ENCODE data around the gene TMEM9B. TPM values are rescaled to one million over a fixed set of nuclear protein-coding genes. Genes with fewer than 3 reads are reported as not detected.
A peak's percentile ranks its signal among the peaks of the same experiment; 100 is the strongest.

TMEM9B gene
- total and polyA plus RNA-seq, 8 donors = 12.8 to 39.4 (median 19.5) TPM

DNA sequence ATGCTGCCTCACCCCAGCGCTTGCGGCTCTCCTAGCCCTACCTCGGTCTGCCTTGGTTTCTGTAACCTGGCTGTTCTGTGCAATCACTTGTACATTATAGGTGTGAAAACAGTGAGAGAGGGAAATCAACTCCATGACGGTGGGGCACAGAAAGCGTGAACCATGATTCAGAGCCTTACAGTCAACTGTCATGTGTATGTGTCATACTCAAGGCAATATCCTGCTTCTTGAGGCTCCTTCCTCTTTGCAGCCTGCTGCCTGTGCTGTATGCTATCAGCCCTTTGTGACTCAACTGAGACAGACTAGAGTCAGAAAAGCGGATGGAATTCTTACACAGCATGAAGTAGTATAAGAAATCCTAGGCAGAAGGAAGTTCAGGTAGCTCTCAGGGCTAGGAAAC, 37.5 kb upstream of the TMEM9B start:
- no peak for FAIRE-seq
- no peak overlapping the region for H3K4me3 ChIP-seq
- 77 to 85% methylated on average over 6 of the region's 6 CpGs for WGBS, 2 donors
- peak in 2 of 4 donors; percentile 39 to 43 for ATAC-seq
- DNase-seq = no peak
- TF ChIP-seq, protein P1, sequence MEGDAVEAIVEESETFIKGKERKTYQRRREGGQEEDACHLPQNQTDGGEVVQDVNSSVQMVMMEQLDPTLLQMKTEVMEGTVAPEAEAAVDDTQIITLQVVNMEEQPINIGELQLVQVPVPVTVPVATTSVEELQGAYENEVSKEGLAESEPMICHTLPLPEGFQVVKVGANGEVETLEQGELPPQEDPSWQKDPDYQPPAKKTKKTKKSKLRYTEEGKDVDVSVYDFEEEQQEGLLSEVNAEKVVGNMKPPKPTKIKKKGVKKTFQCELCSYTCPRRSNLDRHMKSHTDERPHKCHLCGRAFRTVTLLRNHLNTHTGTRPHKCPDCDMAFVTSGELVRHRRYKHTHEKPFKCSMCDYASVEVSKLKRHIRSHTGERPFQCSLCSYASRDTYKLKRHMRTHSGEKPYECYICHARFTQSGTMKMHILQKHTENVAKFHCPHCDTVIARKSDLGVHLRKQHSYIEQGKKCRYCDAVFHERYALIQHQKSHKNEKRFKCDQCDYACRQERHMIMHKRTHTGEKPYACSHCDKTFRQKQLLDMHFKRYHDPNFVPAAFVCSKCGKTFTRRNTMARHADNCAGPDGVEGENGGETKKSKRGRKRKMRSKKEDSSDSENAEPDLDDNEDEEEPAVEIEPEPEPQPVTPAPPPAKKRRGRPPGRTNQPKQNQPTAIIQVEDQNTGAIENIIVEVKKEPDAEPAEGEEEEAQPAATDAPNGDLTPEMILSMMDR (IDR thresholded peaks at IDR 0.05) = no peak
- intact Hi-C loops (cut with DNase I) = no loop called here
- no peaks in the 10 kb centered on the region for H3K9me3 ChIP-seq
- no peak overlapping the region for H3K27ac ChIP-seq
- H3K27me3 ChIP-seq = peaks cover 0 to 30% (median 10%) of the 10 kb centered on the region in 4 donors
- no peaks in the 10 kb centered on the region for H3K36me3 ChIP-seq
- H3K4me1 ChIP-seq = peaks cover 0 to 9% (median 8%) of the 10 kb centered on the region in 3 donors

DNA sequence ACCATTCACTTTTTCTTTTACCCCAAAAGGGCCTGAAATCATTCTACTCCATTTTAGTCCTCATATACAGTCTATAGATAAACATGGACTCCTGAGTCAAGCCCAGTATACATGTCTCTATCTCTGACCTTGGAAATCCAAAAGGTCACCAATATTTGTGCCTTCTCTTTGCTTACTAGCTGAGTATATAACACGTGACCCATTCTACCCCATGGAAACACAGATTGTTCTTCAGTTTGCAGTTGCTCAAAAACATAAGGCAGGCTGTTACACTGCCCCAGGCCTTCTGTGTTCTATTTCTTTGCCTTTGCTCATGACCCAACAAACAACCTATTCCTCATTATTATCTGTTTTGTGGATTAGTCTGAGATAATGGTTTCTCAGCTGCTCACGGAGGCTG, 33.8 kb upstream of the TMEM9B start:
- peaks cover 0 to 25% (median 10%) of the 10 kb centered on the region in 4 donors for H3K27me3 ChIP-seq
- H3K36me3 ChIP-seq = no peaks in the 10 kb centered on the region
- no peak overlapping the region for H3K27ac ChIP-seq
- TF ChIP-seq, protein P1 (IDR thresholded peaks at IDR 0.05) = no peak
- whole genome bisulfite sequencing, 2 donors = 71 to 76% methylated on average over 2 of the region's 2 CpGs
- intact Hi-C loops (cut with DNase I) = no loop called here
- peaks cover 0 to under 1% (median 0%) of the 10 kb centered on the region in 3 donors for H3K4me1 ChIP-seq
- no peak for DNase-seq
- H3K4me3 ChIP-seq = no peak overlapping the region
- H3K9me3 ChIP-seq = no peaks in the 10 kb centered on the region
- no peak for ATAC-seq
- FAIRE-seq = no peak

GRCh38 chr11:8997451-8997850, 33.2 kb upstream of the TMEM9B start:
- WGBS, 2 donors = 88 to 92% methylated on average over 3 of the region's 3 CpGs
- intact Hi-C loops (cut with DNase I) = no loop called here
- H3K36me3 ChIP-seq = no peaks in the 10 kb centered on the region
- no peak overlapping the region for H3K27ac ChIP-seq
- TF ChIP-seq, protein P1 (IDR thresholded peaks at IDR 0.05) = no peak
- H3K4me3 ChIP-seq = no peak overlapping the region
- no peaks in the 10 kb centered on the region for H3K4me1 ChIP-seq
- peaks cover 0 to 20% (median 8%) of the 10 kb centered on the region in 4 donors for H3K27me3 ChIP-seq
- FAIRE-seq (no peak), ATAC-seq (no peak), DNase-seq (no peak)
- H3K9me3 ChIP-seq = no peaks in the 10 kb centered on the region

DNA sequence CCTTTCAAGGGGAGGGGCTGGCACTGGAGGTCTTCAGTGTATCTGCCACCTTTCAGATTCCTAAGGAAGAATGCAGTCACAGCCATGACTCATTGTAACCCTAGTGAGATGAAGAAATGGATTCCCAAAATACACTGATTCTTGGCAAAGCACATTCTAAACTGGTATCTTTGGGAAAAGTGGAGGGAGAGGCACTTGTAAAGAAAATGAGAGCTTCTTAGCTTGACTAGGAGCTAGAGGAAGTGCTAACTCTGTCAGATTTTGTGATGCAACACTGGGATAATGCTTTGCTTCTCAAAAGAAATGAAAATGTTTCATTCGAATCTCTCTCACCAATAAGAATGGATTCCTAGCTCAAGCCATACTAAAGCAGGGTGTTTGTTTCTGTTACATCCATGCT, 25.2 kb upstream of the TMEM9B start:
- TF ChIP-seq, protein P1 (IDR thresholded peaks at IDR 0.05) = no peak
- intact Hi-C loops (cut with DNase I) = no loop called here
- no peaks in the 10 kb centered on the region for H3K27me3 ChIP-seq
- ATAC-seq (no peak), FAIRE-seq (no peak), DNase-seq (no peak)
- no peaks in the 10 kb centered on the region for H3K36me3 ChIP-seq
- 62 to 81% methylated on average over 1 of the region's 1 CpG for WGBS, 2 donors
- no peak overlapping the region for H3K27ac ChIP-seq
- H3K9me3 ChIP-seq = no peaks in the 10 kb centered on the region
- no peaks in the 10 kb centered on the region for H3K4me1 ChIP-seq
- no peak overlapping the region for H3K4me3 ChIP-seq

DNA sequence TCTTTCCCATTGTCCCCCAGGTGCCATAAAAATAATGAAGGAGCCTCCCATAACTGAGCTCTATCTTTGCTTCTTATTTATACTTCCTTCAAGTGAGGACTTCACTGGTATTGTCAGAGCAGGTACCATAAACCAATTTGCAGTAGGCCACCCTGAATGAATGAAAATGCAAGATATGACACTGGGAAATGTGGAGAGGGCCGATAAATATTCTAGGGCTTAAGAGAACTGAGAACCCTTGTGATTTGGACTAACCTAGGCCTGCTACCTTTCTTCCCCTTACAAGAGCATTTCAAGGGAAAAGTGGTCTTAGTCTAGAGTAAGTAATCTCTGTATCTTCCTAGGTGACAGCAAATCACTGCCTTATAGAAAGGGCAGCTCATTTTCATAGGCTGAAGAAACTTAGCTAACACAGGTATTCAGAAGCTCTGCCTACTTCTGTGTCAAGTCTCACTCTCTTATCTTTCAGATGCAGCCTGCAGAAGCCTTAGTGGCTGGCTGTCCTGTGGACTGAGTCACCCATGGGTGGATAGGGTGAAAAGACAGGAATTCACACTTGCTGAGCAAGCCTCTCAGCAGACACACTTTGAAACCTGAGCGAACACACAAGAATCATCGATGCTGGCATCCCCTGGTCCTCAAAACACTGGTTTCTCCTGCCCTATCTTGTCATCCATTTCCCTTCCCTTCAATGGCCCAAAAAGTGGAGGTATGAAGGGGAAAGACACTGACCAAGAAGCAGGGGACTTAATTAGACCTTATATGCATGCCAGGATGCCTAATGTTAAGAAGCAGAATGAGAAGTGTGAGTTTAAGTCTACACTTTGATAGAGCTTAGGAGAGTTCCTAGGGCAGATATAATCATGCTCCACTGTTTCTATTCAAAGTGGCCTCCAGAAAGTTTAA, 24.3 kb upstream of the TMEM9B start:
- Histone ChIP-seq H3K27ac (no peak overlapping the region), H3K4me3 (no peak overlapping the region), H3K27me3 (no peaks in the 10 kb centered on the region), H3K4me1 (no peaks in the 10 kb centered on the region), H3K36me3 (no peaks in the 10 kb centered on the region), H3K9me3 (no peaks in the 10 kb centered on the region)
- intact Hi-C loops (cut with DNase I) = no loop called here
- WGBS, 2 donors = 52 to 69% methylated on average over 3 of the region's 3 CpGs
- TF ChIP-seq, protein P1 (IDR thresholded peaks at IDR 0.05) = no peak
- FAIRE-seq (no peak), ATAC-seq (no peak), DNase-seq (no peak)

Data from pancreas (tissue), 10 donors.